D721Med (cell line): ENCODE results near the gene TSPO.

Source experiments
- DNase-seq: peaks from one replicate; pipeline ENCODE4 v3.0.0; 2011; ENCODE audit warnings: low spot score; ENCODE audit not compliant: insufficient read length
- FAIRE-seq: peaks from 2 replicates; lab custom pipeline; 2011; peaks lifted over from hg19 to GRCh38; lab: Jason Lieb, UNC
- TF ChIP-seq, protein P1 (sequence below): IDR thresholded peaks from 2 replicates; pipeline ENCODE4 v1.5.1; 2012; ENCODE audit warnings: mild to moderate bottlenecking, control low read depth; ENCODE audit not compliant: insufficient read depth; ENCODE audit errors: missing control alignments

The TSPO gene

DNA sequence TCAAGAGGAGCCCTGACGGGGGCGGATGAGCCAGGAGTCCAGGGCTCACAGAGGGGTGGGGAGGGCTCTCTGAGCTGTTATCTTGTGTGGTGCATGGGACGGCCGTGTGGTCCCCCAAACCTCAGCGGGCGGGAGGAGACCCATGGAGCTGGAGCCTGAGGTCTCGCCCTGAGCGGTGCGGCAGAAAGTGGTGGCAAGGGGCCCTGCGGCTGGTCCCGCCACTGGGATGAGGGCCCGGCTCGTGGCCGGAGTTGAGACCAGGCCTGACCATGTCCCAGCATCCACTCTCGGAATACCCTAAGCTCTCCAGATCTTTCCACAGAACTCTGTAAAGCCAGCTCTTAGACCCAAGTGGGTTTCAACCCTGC lies 58.1 kb downstream of the TSPO start:
- TF ChIP-seq, protein P1, sequence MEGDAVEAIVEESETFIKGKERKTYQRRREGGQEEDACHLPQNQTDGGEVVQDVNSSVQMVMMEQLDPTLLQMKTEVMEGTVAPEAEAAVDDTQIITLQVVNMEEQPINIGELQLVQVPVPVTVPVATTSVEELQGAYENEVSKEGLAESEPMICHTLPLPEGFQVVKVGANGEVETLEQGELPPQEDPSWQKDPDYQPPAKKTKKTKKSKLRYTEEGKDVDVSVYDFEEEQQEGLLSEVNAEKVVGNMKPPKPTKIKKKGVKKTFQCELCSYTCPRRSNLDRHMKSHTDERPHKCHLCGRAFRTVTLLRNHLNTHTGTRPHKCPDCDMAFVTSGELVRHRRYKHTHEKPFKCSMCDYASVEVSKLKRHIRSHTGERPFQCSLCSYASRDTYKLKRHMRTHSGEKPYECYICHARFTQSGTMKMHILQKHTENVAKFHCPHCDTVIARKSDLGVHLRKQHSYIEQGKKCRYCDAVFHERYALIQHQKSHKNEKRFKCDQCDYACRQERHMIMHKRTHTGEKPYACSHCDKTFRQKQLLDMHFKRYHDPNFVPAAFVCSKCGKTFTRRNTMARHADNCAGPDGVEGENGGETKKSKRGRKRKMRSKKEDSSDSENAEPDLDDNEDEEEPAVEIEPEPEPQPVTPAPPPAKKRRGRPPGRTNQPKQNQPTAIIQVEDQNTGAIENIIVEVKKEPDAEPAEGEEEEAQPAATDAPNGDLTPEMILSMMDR: no peak

DNA sequence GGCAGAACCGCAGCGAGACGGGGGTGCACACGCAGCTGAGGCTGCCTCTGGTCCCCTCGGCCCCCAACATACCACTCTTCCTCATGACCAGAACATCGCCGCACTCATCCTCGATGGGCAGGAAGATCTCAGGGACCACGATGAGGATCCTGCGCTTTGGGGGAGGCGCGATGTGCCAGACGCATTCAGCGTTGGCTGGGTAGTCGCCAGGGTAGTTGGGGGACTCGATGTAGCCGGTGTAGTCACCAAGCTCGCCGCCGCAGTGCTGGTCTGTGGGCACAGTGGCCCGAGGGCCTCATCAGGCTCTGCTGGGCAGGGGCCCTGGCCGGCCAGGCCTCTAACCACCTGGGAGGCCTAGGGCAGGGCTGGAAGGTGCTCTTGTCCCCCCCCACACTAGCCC lies 58.6 kb downstream of the TSPO start:
- FAIRE-seq (no peak), DNase-seq (no peak)
- TF ChIP-seq, protein P1: no peak

More for the DNA sequence above, 58.1 kb downstream of the TSPO start:
- FAIRE-seq: no peak
- no peak for DNase-seq

DNA sequence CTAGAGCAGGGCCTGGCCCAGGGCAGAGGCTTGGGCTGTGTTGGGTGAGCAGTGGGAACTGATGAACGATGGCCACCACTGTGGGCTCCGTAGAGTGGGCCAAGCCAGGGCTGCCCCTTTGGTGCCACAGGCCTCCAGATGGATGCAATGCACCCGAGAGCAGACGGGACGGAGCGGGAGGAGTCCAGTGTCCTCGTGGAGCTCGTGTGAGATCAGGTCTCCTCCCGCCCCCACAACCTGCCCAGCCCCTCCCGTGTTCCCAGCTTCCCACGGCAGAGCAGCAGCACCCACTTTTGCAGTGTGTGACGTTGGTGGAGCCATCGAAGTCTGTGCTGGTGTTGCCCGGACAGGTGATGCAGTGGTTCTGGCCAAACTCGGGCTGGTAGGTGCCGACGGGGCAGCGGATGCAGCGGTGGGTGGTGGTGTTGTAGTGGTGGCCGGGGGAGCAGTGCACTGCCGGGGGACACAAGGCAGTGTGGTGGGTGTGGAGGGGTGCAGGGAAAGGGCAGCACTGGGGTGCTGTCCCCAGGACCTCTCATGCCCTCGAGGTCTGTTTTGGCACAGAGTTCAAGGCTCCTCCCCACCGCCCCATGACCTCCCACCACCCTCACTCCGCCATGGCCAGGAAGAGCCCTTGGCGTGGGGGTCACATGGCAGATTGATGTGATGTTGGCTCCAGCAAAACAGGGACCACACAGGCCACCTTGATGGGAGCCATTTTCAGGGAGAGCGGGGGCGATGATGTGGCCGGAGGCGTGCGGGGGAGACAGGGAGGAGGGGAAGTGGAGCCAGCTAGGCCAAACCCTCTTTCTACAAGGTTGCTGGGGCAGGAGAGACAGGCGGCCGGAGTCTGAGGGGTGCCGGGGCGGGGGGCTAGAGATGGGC lies 59.5 kb downstream of the TSPO start:
- FAIRE-seq: no peak
- TF ChIP-seq, protein P1: no peak
- no peak for DNase-seq

DNA sequence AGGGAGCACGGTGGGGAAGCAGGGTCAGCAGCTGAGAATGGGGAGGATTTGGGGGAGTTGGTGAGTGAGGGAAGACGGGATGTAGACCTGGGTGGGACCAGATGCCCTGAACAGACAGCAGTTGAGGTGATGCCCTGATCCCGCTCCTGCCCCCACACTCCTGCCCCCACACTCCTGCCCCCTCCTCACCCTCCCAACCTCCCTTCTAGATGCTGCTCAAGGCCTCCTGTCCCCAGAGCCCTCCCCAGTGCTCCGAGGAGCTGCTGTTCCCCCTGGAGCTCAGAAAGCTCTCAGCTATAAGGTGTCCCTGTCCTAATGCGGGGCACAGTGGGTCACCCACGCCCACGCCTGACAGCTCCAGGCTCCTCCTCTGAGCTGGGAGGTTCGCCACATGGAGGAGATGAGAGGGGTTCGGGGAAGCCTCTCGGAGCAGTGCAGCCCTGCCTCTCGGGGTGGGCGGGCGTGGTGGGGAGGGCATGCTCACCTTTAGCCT lies 60.6 kb downstream of the TSPO start:
- DNase-seq (no peak), FAIRE-seq (no peak)
- TF ChIP-seq, protein P1: no peak

DNA sequence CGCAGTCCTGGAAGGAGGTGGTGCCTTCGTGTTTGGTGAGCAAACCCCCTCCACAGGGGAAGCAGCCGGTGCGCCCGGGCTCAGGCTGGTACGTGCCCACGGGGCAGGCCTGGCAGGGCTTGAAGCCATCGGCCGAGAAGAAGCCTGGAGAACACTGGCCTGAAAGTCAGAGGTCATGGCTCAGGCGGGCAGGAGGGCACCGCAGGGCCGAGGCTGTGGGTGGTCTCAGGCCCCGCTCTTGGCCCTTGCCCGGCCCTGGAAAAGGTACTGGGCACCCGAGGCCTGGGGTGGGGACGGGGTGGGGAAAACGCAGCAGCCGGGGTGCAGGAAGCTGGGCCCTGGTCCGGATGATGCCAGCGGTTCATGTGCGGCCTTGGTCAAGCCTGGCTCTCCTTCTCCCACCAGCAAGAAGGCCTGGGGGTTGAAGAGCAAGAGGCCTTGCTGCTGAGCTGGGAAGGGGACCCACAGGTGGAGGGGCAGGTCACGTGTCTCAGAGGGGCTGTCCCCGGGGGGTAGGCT lies 61.1 kb downstream of the TSPO start:
- FAIRE-seq (no peak), DNase-seq (no peak)
- TF ChIP-seq, protein P1: no peak
